Memory B cell (primary cell): ENCODE results near the gene NFKB1.
A peak's percentile ranks its signal among the peaks of the same experiment; 100 is the strongest.

Source experiments
- ATAC-seq: fragments of 150-1000 bp; cut with Tn5 transposase; 2 replicates; pipeline ENCODE4 v1.10.0; 2021; ENCODE audit warnings: low read depth, mild to moderate bottlenecking, moderate library complexity
- DNase-seq, 2 donors: peaks; one replicate each; pipeline ENCODE4 v3.0.0; 2022; ENCODE audit warnings: low spot score in 2 of 2
- H3K27ac Mint-ChIP-seq: one replicate; pipeline ENCODE4 v1.8.0; 2022; ENCODE audit warnings: mild to moderate bottlenecking, moderate library complexity, mixed read lengths
- H3K27me3 Mint-ChIP-seq: one replicate; pipeline ENCODE4 v1.8.0; 2022; ENCODE audit warnings: mixed read lengths
- H3K36me3 Mint-ChIP-seq: one replicate; pipeline ENCODE4 v1.8.0; 2022; ENCODE audit warnings: mild to moderate bottlenecking, mixed read lengths
- H3K4me1 Mint-ChIP-seq: one replicate; pipeline ENCODE4 v1.8.0; 2022; ENCODE audit warnings: mixed read lengths
- H3K4me3 Mint-ChIP-seq: one replicate; pipeline ENCODE4 v1.8.0; 2022; ENCODE audit warnings: mild to moderate bottlenecking, moderate library complexity, mixed read lengths
- H3K9me3 Mint-ChIP-seq: one replicate; pipeline ENCODE4 v1.8.0; 2022; ENCODE audit warnings: mixed read lengths

The NFKB1 gene

GRCh38 chr4:102631616-102632015 lies 130.5 kb downstream of the NFKB1 start:
- DNase-seq (no peak), ATAC-seq (no peak)
- H3K9me3 Mint-ChIP-seq = no peaks in the 10 kb centered on the region
- H3K4me3 Mint-ChIP-seq = no peak overlapping the region
- peaks cover 15% of the 10 kb centered on the region for H3K36me3 Mint-ChIP-seq
- no peaks in the 10 kb centered on the region for H3K4me1 Mint-ChIP-seq
- no peak overlapping the region for H3K27ac Mint-ChIP-seq
- no peaks in the 10 kb centered on the region for H3K27me3 Mint-ChIP-seq

DNA sequence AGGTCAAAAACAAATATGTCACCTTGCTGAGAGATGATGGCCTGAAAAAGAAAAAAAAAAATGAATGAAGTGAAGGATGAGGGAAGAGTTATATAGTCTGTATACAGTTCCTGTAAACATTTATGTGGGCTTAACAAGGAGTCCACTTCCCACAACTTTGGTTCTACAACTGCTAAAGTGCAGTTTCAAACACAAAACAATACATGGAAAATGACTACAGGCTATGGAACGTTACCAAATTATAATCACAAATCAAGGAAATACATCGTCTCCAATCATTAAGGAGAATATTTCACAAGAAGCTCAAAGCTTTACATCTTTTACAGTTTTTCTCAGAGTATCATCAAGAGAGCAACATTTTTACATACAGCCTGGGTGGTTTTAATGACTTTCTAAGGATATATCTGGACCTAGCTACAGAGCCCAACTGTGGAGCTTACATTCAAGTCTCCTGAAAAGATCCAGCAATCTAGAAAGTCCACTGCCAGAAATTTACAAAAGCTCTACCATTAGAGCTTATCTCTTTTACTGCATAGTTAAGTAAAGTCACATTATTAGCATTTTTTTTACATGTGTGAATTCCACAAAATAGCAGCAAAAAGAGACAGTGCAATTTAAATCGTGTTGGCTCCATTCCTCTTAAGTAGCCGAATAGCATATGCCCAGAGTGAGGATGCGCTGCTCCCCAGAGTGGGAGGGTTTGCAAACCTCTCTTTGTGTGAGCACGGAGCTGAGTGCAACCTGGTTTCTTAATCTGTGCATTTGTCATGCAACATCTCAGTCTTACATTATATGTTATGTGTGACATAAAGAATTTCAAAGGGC lies 131.3 kb downstream of the NFKB1 start:
- Mint-ChIP-seq H3K9me3 (no peaks in the 10 kb centered on the region), H3K27me3 (no peaks in the 10 kb centered on the region), H3K36me3 (peaks cover 21% of the 10 kb centered on the region), H3K4me1 (no peaks in the 10 kb centered on the region), H3K4me3 (no peak overlapping the region), H3K27ac (peak overlapping the region; percentile 70)
- DNase-seq (no peak), ATAC-seq (no peak)

- H3K27ac Mint-ChIP-seq = no peak overlapping the region
- H3K27me3 Mint-ChIP-seq = no peaks in the 10 kb centered on the region
- ATAC-seq (no peak), DNase-seq (no peak)
- no peak overlapping the region for H3K4me3 Mint-ChIP-seq
- H3K9me3 Mint-ChIP-seq = no peaks in the 10 kb centered on the region
- no peaks in the 10 kb centered on the region for H3K4me1 Mint-ChIP-seq
- H3K36me3 Mint-ChIP-seq = peaks cover 23% of the 10 kb centered on the region
Measured at GRCh38 chr4:102633100-102633499, 131.9 kb downstream of the NFKB1 start.

- Mint-ChIP-seq H3K27me3 (no peaks in the 10 kb centered on the region), H3K27ac (no peak overlapping the region), H3K4me1 (no peaks in the 10 kb centered on the region), H3K4me3 (no peak overlapping the region), H3K36me3 (peaks cover 25% of the 10 kb centered on the region), H3K9me3 (no peaks in the 10 kb centered on the region)
- ATAC-seq (no peak), DNase-seq (no peak)
Measured at GRCh38 chr4:102637391-102637790, 136.2 kb downstream of the NFKB1 start.

DNA sequence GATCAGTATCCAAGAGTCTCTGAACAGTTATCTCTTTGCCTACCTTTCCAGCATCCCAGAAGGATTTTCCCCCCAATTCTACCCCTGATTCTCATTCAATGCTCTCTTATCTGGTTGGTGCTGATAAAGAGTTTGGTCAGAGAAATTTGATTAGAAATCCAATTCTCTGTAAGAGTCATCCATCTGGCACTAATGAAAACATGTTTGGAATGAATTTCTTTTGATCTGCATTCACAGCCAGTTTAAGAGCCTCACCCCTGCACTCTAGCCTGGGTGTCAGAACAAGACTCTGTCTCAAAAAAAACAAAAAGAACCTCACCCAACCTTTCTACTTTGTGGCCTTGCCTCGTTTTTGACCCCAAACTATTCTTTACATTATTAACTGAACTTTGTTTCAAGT lies 137.5 kb downstream of the NFKB1 start:
- H3K27me3 Mint-ChIP-seq = no peaks in the 10 kb centered on the region
- H3K4me3 Mint-ChIP-seq = no peak overlapping the region
- peaks cover 25% of the 10 kb centered on the region for H3K36me3 Mint-ChIP-seq

DNA sequence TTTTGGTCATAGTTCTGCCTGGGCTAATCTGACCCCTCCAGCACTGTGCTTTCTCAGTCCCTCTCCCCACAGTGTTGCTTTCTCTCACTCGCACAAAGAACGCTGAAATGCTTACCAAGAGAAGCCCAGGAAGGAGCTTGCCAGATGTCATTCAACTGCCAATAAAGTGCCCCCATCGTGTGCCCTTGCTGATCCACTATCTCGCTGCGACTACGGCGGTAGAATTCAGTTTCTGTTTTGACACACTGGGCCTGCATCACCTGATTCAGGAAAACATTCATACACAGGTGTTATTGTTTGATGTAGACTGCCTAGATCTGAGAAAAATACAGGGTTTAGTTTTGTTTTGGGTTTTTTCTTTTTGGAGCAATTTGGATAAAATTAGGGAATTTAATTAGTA lies 138.4 kb downstream of the NFKB1 start:
- H3K36me3 Mint-ChIP-seq = peaks cover 29% of the 10 kb centered on the region
- no peaks in the 10 kb centered on the region for H3K4me1 Mint-ChIP-seq
- H3K27me3 Mint-ChIP-seq = no peaks in the 10 kb centered on the region
- DNase-seq (no peak), ATAC-seq (no peak)
- no peaks in the 10 kb centered on the region for H3K9me3 Mint-ChIP-seq
- H3K4me3 Mint-ChIP-seq = no peak overlapping the region
- H3K27ac Mint-ChIP-seq = no peak overlapping the region

More for the DNA sequence above, 137.5 kb downstream of the NFKB1 start:
- H3K27ac Mint-ChIP-seq = peak overlapping the region; percentile 41
- no peak for ATAC-seq
- H3K9me3 Mint-ChIP-seq = no peaks in the 10 kb centered on the region
- DNase-seq = no peak
- no peaks in the 10 kb centered on the region for H3K4me1 Mint-ChIP-seq

GRCh38 chr4:102640669-102641068 lies 139.5 kb downstream of the NFKB1 start:
- H3K4me3 Mint-ChIP-seq = no peak overlapping the region

GRCh38 chr4:102641793-102642192 lies 140.6 kb downstream of the NFKB1 start:
- H3K27me3 Mint-ChIP-seq = no peaks in the 10 kb centered on the region
- ATAC-seq = no peak
- peaks cover 36% of the 10 kb centered on the region for H3K36me3 Mint-ChIP-seq
- H3K9me3 Mint-ChIP-seq = no peaks in the 10 kb centered on the region
- no peak overlapping the region for H3K4me3 Mint-ChIP-seq
- no peak overlapping the region for H3K27ac Mint-ChIP-seq
- no peaks in the 10 kb centered on the region for H3K4me1 Mint-ChIP-seq
- DNase-seq = no peak

More at GRCh38 chr4:102640669-102641068, 139.5 kb downstream of the NFKB1 start:
- H3K4me1 Mint-ChIP-seq = no peaks in the 10 kb centered on the region
- H3K9me3 Mint-ChIP-seq = no peaks in the 10 kb centered on the region
- ATAC-seq (no peak), DNase-seq (no peak)
- H3K27ac Mint-ChIP-seq = peak overlapping the region; percentile 15
- peaks cover 32% of the 10 kb centered on the region for H3K36me3 Mint-ChIP-seq
- H3K27me3 Mint-ChIP-seq = no peaks in the 10 kb centered on the region

DNA sequence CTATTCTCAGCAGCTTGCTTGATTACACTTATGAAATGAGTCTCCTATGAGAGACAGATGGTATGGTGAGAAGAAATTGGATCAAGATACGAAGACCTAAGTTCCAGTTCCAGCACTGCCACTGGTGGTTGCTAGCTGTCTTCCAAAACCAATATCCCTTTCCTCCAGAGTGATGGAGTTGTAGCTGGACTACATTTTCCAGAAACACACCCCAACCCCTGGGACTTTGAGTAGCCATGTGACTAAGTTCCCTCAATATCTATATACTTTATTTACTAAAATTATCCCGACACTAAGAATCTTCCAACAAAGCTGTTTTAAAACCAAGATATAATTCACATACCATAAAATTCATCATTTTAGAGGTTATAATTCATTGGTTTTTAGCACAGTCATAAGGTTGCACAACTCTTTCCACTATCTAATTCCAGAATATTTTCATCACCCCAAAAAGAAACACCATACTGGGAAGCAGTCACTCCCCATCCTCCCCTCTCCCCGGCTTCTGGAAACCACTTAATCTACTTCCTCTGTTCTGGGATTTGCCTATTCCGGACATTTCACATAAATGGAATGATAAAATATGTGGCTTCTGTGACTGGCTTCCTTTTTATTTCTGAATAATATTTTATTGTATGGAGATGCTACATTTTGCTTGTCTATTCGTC lies 141.6 kb downstream of the NFKB1 start:
- no peaks in the 10 kb centered on the region for H3K4me1 Mint-ChIP-seq
- no peak overlapping the region for H3K27ac Mint-ChIP-seq
- peaks cover 33% of the 10 kb centered on the region for H3K36me3 Mint-ChIP-seq
- no peak for DNase-seq
- no peak for ATAC-seq
- no peak overlapping the region for H3K4me3 Mint-ChIP-seq
- H3K9me3 Mint-ChIP-seq = no peaks in the 10 kb centered on the region
- no peaks in the 10 kb centered on the region for H3K27me3 Mint-ChIP-seq

GRCh38 chr4:102647117-102647516 lies 146.0 kb downstream of the NFKB1 start:
- Mint-ChIP-seq H3K9me3 (no peaks in the 10 kb centered on the region), H3K4me1 (no peaks in the 10 kb centered on the region), H3K27me3 (no peaks in the 10 kb centered on the region), H3K27ac (no peak overlapping the region), H3K4me3 (no peak overlapping the region), H3K36me3 (peaks cover 37% of the 10 kb centered on the region)
- DNase-seq = no peak
- ATAC-seq = no peak

DNA sequence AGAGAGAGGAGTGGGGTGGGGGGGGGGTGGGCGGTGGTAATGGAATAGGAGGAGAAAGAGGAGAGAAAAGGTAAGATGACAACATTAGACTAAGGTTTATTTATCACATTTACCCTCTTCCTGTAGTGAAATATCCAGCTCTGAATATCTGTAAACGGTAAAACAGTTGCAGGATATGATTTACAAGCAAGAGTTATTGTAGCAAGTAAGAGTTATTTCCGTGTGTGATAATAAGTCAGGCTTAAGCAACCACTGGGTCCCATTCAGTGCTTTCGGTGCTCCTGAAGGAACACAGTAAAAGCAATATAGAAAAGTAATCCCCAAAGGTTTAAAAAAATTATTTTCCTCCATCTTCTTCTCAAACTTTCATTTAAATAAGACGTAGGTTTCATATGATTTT lies 156.0 kb downstream of the NFKB1 start:
- Mint-ChIP-seq H3K4me1 (peaks cover 2% of the 10 kb centered on the region), H3K27me3 (no peaks in the 10 kb centered on the region), H3K27ac (no peak overlapping the region), H3K4me3 (no peak overlapping the region), H3K9me3 (no peaks in the 10 kb centered on the region), H3K36me3 (peaks cover 13% of the 10 kb centered on the region)
- DNase-seq = no peak
- ATAC-seq = no peak

- Mint-ChIP-seq H3K27me3 (no peaks in the 10 kb centered on the region), H3K9me3 (no peaks in the 10 kb centered on the region), H3K36me3 (peaks cover 21% of the 10 kb centered on the region), H3K4me1 (no peaks in the 10 kb centered on the region), H3K27ac (no peak overlapping the region), H3K4me3 (no peak overlapping the region)
- ATAC-seq (no peak), DNase-seq (no peak)
Measured at GRCh38 chr4:102663073-102663472, 161.9 kb downstream of the NFKB1 start.

DNA sequence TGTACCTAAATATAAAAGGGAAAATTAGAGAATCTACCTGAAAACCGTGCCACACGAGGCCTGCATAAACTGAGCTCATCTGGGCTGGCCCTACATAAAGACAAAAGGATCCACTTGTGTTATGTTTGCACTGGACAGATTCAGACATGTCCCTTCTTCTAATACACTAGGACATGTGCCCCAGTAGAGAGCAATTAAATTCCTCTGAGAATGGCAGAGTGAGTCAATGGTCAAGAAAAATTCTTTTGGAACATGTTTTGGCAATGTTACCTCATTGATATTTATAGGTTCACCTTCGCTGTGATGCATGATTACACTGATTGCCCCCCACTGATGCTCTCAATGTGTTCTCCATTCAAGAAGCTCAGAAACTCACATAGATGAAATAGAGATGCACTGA lies 164.4 kb downstream of the NFKB1 start:
- Mint-ChIP-seq H3K9me3 (no peaks in the 10 kb centered on the region), H3K27me3 (no peaks in the 10 kb centered on the region), H3K36me3 (peaks cover 26% of the 10 kb centered on the region), H3K27ac (no peak overlapping the region), H3K4me3 (no peak overlapping the region), H3K4me1 (no peaks in the 10 kb centered on the region)
- ATAC-seq = no peak
- DNase-seq = no peak
